ENCODE data around the gene PVRIG.

- TF ChIP-seq POLR2A (IDR thresholded peaks at IDR 0.05; ENCODE audit: low read depth, low read length) (no peak), POLR2AphosphoS5 (IDR thresholded peaks at IDR 0.05; ENCODE audit: low read depth, low read length) (no peak), TAF1 (IDR thresholded peaks at IDR 0.05; ENCODE audit: low read depth, low read length) (no peak), PAX5 (IDR thresholded peaks at IDR 0.05; ENCODE audit: insufficient read depth, low read length, severe bottlenecking) (no peak)
Observed at GRCh38 chr7:100192969-100193368, 26.8 kb upstream of the PVRIG start.

Data from GM12891 (cell line).